Mesendoderm (in vitro differentiated cells): ENCODE results near the gene ZFYVE21. TPM values are rescaled to one million over a fixed set of nuclear protein-coding genes. Genes with fewer than 3 reads are reported as not detected.

Experiments
- small RNA-seq: library from polyadenylated mRNA; stranded (forward); fragments of <200 nt; extraction: miRNeasy Mini kit (QIAGEN cat#:217004); gene quantifications from one replicate; pipeline ENCODE3, GENCODE V24; 2013; ENCODE audit not compliant: insufficient read depth

The ZFYVE21 gene

Small RNAs within 50 kb of the gene (small RNA-seq; reads per million reads assigned to genes)
- gene RF00019, result not detected
